Activated CD4-positive, alpha-beta T cell treated with anti-CD3 and anti-CD28 coated beads for 48 hours (primary cell): ENCODE results near the gene SLC25A30.
A peak's percentile ranks its signal among the peaks of the same experiment; 100 is the strongest.
"Not testable (repeated sequence)": the region's sequence is repeated elsewhere in the genome, so short reads cannot be mapped to it uniquely, and the experiment has no call there.

Source experiments
- DNase-seq: peaks from one replicate; pipeline ENCODE4 v3.0.0-alpha.2; 2020

The SLC25A30 gene

DNA sequence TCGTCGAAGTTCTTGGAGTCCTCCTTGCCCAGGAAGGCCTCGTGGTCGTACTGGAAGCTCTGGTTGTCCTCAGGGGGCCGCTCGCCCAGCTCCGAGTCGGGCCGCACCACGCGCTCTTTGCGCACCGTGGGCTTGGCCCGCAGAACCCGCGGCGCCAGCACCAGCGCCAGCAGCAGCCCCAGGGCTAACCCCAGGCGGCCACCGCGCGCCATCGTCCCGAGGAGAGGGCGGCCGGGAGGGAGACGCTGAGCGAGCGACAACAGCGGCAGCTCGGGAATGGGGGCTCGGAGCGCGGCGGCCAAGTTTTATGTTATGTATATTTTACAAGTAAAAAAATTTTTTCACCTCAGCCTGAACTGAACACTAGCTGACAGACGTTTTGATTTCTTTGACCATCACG is 27.0 kb downstream of the SLC25A30 start:
- DNase-seq = not testable (repeated sequence)

DNA sequence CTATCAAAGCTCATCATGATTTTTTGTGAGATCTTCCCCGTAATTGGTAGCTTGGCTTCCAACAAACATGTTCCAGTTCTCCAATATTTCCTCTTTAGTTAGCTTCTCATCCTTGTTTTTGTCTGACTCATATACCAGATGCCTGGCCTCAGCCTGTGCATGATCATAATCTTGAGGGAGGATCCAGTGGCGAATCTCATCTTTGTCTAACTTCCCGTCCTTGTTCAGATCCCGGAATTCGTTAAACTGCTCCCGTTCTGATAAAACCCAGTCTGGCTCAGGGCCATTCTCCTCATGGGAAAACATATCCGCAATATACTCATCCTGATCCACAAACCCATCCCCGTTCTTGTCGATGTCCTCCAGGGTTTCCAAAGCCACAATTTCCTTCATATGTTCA is 27.8 kb downstream of the SLC25A30 start:
- not testable (repeated sequence) for DNase-seq

DNA sequence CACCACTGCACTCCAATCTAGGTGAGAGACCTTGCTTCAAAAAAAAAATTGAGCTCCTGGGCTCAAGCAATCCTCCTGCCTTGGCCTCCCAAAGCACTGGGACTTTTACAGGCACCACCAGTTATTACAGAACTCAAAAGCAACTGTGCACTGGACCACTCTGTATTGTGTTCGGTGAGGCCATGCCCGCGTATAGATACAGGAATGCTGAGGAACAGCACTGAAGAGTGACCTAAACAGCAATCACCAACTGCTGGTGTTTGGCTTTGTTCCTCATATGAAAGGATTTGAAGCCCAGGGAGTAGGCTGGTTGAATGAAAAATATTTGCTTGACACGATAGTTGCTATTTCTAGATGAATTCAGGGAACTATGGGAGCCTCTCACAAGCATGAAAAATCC is 29.5 kb downstream of the SLC25A30 start:
- DNase-seq = no peak

DNA sequence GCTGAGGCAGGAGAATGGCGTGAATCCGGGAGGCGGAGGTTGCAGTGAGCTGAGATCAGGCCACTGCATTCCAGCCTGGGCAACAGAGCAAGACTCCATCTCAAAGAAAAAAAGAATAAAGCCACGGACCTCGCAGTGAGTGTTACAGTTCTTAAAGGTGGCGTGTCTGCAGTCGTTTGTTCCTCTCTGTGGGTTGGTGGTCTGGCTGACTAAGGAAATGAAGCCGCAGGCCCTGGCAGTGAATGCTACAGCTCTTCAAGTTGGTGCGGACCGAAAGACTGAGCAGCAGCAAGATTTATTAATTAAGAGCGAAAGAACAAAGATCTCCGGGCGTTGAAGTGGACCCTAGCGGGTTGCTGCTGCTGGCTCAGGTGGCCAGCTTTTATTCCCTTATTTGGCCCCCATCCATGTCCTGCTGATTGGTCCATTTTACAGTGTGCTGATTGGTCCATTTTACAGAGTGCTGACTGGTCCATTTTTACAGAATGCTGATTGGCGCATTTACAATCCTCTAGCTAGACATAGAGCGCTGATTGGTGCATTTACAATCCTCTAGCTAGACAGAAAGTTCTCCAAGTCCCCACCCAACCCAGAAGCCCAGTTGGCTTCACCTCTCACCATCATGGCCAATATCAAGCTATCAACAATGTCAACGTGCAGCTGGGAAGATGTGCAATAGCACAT is 31.1 kb downstream of the SLC25A30 start:
- DNase-seq = peak; percentile 22

DNA sequence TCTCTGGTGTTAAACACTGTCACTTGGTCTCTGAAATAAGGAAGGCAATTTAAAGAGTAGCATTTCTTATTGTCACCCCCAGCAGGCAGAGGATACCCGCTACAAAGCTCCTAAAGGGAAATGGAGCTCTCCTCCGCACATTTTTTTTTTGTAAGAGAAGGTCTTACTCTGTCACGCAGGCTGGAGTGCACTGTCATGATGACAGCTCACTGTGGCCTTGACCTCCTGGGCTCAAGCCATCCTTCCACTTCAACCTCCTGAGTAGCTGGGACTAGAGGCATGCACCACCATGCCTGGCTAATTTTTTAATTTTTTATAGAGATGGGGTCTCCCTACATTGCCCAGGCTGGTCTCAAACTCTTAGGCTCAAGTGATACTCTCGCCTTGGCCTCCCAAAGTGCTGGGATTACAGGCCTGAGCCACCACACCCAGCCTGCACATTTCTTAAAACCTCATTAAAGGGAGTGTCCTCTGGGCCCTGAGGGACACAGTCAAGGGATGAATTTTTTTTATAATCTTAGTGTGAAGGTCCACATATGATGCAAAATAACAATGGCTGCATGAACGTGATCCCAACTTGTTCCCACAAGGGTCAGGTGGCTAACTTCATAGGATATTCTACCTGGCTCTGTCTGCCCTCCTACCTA is 32.1 kb downstream of the SLC25A30 start:
- no peak for DNase-seq

DNA sequence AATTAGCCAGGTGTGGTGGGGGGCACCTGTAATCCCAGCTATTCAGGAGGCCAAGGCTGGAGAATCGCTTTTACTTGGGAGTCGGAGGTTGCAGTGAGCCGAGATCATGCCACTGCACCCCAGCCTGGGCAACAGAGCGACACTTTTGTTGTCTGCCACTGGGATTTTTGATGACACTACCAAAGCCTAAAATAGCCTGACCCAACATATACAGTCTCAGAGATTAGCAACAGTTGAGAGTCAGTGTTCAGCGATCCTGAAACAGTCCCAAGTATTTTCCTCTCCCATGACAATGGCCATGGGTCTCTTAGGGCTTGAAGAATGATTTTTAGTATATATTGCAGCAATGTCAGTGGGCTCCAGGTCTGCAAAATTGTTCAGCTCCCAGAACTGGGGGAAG is 32.9 kb downstream of the SLC25A30 start:
- no peak for DNase-seq

DNA sequence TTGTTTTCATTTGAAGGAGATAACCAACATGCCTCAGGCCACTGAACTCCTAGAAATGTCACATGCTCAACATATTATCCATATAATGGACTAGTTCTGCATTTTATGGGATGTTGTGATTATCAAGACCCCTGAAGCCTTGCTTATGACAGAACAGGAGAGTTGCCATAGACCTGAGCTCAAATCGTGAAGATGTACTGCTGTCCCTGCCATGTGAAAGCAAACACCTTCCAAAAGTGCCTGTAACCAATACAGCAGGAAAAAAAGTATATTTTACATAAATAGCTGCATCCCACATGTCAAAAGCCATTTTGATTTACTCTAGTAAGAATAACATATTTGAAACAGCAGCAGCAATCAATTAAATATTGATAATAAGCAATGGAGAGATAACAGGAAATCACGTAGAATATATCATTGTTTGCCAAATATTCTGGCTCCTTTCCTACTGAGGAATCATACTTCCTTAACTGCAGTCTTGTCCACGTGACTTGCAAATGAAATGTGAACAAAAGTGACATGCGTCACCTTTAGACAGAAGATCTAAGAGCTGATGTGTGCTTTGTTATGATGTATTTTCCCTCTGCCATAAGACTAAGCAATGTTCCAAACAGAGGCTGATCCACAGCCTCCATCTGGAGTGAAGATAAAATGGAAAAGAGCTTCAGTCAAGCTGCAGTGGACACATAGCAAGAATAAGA is 33.5 kb downstream of the SLC25A30 start:
- no peak for DNase-seq

DNA sequence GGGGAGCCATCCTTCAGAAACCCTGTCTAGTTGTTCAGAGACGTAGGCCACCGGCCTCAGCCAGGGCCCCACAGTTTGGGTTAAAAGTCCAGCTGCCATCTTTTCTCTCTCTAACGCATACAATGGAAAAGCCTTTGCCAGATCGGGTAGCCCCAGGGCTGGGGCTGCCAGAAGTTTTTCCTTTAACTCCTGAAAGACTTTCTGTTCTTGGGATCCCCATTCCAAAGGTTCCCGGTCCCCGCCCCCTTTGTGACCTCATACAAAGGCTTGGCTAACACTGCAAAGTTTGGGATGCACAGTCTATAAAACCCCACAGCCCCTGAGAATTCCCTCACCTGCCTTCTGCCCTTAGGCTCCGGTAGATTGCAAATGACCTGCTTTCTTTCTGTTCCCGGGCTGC is 35.4 kb downstream of the SLC25A30 start:
- not testable (repeated sequence) for DNase-seq

DNA sequence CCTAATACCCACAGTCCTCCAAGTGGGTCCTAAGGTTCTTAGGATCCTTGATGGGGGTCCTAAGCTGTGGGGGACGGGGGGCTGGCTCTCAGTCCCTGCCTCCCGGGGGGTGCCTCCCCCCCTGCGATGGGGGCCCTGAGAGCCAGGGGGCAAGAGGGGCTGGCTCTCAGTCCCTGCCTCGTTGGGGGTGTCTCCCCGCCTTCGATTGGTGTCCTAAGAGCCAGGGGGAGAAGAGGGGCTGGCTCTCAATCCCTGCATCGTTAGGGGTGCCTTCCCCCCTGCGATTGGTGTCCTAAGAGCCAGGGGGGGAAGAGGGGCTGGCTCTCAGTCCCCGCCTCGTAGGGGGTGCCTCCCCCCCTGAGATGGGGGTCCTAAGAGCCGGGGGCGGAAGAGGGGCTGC is 37.0 kb downstream of the SLC25A30 start:
- no peak for DNase-seq

DNA sequence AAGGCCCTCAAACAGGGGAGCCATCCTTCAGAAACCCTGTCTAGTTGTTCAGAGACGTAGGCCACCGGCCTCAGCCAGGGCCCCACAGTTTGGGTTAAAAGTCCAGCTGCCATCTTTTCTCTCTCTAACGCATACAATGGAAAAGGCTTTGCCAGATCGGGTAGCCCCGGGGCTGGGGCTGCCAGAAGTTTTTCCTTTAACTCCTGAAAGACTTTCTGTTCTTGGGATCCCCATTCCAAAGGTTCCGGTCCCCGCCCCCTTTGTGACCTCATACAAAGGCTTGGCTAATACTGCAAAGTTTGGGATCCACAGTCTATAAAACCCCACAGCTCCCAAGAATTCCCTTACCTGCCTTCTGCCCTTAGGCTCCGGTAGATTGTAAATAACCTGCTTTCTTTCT is 37.5 kb downstream of the SLC25A30 start:
- not testable (repeated sequence) for DNase-seq

DNA sequence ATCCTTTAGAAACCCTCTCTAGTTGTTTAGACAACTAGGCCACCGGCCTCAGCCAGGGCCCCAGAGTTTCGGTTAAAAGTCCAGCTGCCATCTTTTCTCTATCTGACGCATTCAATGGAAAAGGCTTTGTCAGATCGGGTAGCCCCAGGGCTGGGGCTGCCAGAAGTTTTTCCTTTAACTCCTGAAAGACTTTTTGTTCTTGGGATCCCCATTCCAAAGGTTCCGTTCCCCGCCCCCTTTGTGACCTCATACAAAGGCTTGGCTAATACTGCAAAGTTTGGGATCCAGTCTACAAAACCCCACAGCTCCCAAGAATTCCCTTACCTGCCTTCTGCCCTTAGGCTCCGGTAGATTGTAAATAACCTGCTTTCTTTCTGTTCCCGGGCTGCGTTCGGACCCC is 38.7 kb downstream of the SLC25A30 start:
- not testable (repeated sequence) for DNase-seq

DNA sequence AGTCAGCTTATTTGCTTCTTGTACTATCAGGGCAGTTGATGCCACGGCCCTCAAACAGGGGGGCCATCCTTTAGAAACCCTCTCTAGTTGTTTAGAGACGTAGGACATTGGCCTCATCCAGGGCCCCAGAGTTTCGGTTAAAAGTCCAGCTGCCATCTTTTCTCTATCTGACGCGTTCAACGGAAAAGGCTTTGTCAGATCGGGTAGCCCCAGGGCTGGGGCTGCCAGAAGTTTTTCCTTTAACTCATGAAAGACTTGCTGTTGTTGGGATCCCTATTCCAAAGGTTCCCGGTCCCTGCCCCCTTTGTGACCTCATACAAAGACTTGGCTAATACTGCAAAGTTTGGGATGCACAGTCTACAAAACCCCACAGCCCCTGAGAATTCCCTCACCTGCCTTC is 39.4 kb downstream of the SLC25A30 start:
- DNase-seq = not testable (repeated sequence)

DNA sequence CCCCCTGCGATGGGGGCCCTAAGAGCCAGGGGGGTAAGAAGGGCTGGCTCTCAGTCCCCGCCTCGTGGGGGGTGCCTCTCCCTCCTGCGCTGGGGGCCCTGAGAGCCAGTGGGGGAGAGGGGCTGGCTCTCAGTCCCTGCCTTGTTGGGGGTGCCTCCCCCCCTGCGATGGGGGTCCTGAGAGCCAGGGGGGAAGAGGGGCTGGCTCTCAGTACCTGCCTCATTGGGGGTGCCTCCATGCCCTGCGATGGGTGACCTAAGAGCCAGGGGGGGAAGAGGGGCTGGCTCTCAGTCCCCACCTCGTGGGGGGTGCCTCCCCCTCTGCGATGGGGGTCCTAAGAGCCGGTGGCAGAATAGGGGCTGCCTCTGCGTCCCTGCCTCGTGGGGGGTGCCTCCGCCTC is 40.9 kb downstream of the SLC25A30 start:
- DNase-seq = not testable (repeated sequence)

DNA sequence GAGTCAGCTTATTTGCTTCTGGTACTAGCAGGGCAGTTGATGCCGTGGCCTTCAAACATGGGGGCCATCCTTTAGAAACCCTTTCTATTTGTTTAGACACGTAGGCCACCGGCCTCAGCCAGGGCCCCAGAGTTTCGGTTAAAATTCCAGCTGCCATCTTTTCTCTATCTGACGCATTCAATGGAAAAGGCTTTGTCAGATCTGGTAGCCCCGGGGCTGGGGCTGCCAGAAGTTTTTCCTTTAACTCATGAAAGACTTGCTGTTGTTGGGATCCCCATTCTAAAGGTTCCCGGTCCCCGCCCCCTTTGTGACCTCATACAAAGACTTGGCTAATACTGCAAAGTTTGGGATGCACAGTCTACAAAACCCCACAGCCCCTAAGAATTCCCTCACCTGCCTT is 41.5 kb downstream of the SLC25A30 start:
- not testable (repeated sequence) for DNase-seq

DNA sequence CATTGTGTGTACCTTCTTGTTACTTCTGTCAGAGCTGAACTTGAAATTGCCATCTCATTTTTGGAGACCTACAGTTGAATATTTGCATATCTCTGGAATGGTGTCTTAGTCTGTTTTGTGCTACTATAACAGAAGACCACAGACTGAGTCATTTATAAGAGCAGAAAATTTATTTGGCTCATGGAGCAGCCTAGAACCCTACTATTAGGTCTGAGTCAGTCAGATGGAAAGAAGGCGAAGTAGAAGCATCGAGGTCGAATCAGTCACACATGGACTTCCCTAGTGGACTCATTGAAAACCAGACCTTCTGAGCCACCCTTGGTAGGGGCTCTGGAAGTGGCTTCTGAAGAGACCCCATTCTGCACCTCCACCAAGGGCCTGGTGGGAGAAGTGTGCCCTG is 43.3 kb downstream of the SLC25A30 start:
- DNase-seq = no peak

DNA sequence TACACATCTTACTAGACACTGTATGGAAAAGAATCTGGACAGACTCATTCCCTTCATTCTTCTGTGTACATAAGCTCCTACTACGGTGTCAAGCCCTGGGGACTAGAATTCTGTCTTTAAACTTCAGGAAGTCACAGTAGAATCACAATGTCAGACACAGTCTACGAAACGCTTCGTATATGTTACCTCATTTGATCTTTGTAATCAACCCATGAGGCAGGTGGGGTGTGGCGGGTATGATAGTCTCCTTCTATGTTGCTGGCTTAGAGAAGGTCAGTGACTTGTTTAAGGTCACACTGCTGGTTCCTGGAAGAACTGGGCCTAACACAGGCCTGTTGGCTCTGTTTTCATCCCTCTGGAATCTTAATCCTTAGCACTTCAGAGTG is 45.0 kb downstream of the SLC25A30 start:
- no peak for DNase-seq

DNA sequence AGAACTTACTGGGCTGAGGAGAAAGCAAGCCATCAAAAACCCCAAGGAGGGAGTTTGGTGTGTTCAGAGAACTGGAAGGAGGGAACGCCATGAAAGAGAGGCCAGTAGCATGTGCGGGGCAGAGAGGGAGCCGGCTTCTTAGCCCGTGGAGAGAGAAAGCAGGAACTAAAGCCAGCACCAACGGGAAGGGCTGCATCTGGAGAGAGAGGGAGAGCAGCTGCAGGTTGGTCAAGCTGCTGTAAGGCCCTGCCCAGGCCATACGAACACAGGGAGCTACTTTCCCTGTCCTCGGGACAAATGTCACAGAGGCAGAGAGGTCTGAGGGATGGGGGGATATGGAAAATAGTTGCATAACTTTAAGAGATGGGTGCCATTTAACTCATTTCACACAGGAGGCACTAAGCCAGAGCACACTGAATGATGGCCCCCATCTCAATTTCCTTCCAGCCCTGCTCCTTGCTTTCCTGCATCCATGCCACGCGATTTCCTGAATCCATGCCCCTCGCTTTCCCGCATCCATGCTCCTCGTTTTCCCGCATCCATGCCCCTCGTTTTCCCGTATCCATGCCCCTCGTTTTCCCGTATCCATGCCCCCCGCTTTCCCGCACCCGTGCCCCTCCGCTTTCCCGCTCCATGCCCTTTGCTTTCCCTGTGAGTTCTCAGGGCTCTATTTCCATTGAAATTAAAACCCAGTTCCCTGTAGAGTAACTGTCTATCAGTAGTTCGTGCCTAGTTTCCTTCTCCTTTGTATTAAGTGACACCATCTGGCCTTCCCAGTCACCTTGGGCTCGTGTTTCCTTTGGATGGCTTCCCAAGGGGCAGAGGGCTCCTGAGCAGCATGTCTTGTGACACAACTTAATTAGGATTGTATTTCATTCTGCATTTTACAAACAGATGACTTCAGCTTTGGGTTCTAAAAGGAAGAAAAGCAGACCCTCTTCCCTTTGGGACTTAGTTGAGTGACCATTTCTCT is 45.7 kb downstream of the SLC25A30 start:
- no peak for DNase-seq

DNA sequence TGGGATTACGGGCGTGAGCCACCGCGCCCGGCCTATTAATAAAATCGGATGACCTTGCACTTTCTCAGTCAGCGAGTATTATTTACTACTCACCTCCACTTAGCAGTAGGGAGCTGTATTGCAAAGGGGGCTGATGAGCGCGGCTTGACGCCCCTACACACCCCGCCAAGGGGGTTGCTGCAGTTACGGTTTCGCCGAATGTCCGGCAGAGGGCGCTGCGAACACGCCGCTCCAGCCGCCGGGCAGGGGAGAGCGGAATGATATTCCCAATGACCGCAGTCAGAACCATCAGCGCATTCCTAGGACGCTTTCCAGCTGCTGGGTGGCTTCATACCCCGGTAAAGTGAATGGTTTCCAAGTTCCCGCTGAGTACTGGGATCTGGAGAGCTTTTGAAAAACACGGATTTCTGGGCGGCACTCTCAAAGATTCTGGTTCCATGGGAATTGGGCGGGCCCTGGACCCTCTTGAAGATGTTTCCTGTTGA is 47.2 kb downstream of the SLC25A30 start:
- DNase-seq = peak; percentile 62

DNA sequence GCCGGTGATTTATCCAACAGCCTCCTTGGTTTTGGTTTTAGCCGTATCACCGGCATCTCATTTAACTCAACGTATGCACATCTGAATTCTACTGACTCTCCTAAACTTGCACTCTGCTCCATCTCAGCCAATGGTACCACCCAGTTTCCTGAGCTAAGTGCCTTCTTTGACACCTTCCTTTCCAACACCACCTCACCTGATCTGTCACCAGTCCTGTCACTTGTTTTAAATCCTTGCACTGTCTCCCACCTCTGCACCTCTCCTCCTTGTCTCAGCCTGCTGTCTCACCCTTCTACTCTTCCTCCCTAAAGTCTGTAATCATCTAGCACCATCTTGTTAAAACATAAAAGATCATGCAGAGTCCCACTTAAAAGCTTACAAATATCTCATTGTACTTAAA is 49.1 kb downstream of the SLC25A30 start:
- DNase-seq = no peak

DNA sequence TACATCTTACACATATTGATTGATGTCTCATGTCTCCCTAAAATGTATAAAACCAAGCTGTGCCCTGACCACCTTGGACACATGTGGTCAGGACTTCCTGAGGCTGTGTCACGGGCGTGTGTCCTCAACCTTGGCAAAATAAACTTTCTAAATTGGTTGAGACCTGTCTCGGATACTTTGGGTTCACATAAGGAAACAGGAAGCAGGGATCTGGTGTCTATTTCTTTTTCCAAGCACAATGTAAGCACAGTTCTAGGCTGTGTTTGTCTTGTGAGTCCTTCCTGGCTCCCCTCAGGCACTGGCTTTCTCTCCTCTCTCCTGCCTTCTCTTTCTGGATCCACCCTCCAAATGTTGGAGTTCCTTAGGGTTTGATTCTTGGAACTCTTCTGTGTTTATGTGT is 49.6 kb downstream of the SLC25A30 start:
- no peak for DNase-seq

DNA sequence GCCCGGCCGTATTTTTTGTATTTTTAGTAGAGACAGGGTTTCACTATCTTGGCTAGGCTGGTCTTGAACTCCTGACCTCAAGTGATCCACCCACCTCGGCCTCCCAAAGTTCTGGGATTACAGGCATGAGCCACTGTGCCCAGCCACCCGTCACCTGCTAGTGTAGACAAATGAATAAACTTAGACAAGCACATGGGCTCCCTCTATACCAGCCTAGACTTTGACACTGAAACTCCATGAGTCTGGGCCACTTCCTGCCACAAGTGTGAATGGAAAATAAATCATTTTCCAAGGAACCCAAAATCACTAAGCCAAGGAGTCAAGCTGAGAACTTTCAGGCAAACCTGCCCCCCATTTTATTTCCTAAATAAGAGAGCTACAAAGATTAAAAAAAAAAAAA is 50.2 kb downstream of the SLC25A30 start:
- DNase-seq = peak; percentile 39

DNA sequence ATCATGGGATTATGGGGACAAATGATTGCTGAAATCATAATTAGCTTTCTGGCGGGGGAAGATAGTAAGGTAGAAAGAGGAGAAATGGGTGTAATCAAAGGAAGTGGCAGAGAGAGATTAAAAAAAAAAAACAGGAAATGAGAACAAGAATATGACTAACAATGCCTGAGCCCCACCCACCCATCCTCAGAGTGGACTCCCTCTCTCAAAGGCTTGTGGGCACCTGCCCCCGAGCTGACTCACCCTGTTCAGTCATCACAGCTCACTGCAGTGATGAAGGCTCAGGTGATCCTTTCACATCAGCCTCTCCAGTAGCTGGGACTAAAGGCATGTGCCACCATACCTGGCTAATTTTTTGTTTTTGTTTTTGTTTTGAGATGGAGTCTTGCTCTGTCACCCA is 50.8 kb downstream of the SLC25A30 start:
- peak; percentile 95 for DNase-seq

DNA sequence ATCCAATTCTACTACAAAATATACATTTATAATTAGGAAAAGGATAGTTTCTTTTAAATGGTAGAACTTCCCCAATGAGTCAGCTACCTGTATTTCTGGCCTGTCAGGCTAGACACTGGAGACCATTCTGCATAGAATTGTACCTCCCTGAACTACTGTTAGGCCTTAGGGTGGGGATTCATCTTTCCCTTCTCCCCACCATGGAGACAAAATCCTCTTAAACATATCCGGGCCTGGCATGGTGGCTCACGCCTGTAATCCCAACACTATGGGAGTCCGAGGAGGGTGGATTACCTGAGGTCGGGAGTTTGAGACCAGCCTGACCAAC is 52.7 kb downstream of the SLC25A30 start:
- no peak for DNase-seq
